Thoracic aorta (tissue), 2 donors: ENCODE results near the gene CETN1. TPM values are rescaled to one million over a fixed set of nuclear protein-coding genes. Genes with fewer than 3 reads are reported as not detected.

ENCODE experiments used
- ATAC-seq: fragments of 150-250 bp; one replicate; pipeline ENCODE4 v1.8.0; 2017; ENCODE audit warnings: low read depth; ENCODE audit not compliant: insufficient number of reproducible peaks, low FRiP score
- DNase-seq: peaks from one replicate; pipeline ENCODE4 v3.0.0-alpha.2; 2020; ENCODE audit warnings: low spot score
- H3K27ac ChIP-seq, 2 donors: fragments of 200-600 bp; sonication (generic); 1 replicate in 1 of 2; 2 replicates in 1 of 2; pipeline ENCODE4 v1.5.1; 2016; ENCODE audit warnings: mild to moderate bottlenecking in 2 of 2, moderate library complexity in 2 of 2
- H3K27me3 ChIP-seq: fragments of 200-600 bp; sonication (generic); replicated peaks from 2 replicates; pipeline ENCODE4 v1.6.0; 2016; ENCODE audit warnings: mild to moderate bottlenecking; ENCODE audit not compliant: insufficient read depth
- H3K36me3 ChIP-seq: fragments of 200-600 bp; sonication (generic); one replicate; pipeline ENCODE4 v1.5.1; 2016
- H3K4me1 ChIP-seq, 2 donors: fragments of 200-600 bp; sonication (generic); 1 replicate in 1 of 2; 2 replicates in 1 of 2; pipeline versions ENCODE4 v1.5.1 to v1.6.0; 2016; ENCODE audit warnings: low read depth in 2 of 2, mild to moderate bottlenecking in 1 of 2; ENCODE audit not compliant: control insufficient read depth in 1 of 2
- H3K4me3 ChIP-seq: fragments of 200-600 bp; sonication (generic); 2 replicates; pipeline ENCODE4 v1.5.1; 2016; ENCODE audit warnings: mild to moderate bottlenecking
- H3K9me3 ChIP-seq: fragments of 200-600 bp; sonication (generic); 2 replicates; pipeline ENCODE4 v1.5.1; 2016
- CTCF ChIP-seq: fragments of 200-600 bp; sonication (generic); IDR thresholded peaks from one replicate; pipeline ENCODE4 v1.5.1; 2019; ENCODE audit warnings: antibody characterized with exemption
- total RNA-seq, 2 donors: library from RNA; depleted of rRNA; stranded (reverse); fragments of >200 nt; gene quantifications; one replicate each; pipeline versions ENCODE4 v1.1.0 to v1.2.3, GENCODE V29; 2016

The CETN1 gene
- total RNA-seq, 2 donors from 2014 or later: not detected

DNA sequence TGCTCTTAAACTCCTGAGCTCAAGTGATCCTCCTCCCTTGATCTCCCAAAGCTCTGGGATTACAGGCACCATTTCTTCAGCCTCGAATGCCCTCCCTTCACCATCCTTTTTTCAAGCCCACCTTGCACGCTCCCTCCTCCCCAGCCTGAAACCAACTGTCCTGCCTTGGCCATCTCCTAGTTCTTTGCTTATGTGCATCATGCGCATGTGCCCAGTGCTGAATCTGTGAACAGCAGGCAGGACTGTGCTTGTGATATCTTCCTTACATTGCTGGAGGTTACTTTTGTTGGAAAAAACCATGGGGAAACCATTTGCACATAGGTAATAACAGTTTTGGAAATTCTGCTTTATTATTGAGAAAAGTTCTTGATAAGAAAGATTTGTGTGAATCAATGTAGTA lies 30.2 kb upstream of the CETN1 start:
- peaks cover 0 to 5% of the 10 kb centered on the region in 2 donors for H3K4me1 ChIP-seq
- no peak overlapping the region for H3K4me3 ChIP-seq
- no peak overlapping the region for H3K27ac ChIP-seq
- H3K27me3 ChIP-seq: no peaks in the 10 kb centered on the region
- H3K36me3 ChIP-seq: no peaks in the 10 kb centered on the region
- no peaks in the 10 kb centered on the region for H3K9me3 ChIP-seq
- DNase-seq (no peak), ATAC-seq (no peak)
- TF ChIP-seq CTCF: no peak

DNA sequence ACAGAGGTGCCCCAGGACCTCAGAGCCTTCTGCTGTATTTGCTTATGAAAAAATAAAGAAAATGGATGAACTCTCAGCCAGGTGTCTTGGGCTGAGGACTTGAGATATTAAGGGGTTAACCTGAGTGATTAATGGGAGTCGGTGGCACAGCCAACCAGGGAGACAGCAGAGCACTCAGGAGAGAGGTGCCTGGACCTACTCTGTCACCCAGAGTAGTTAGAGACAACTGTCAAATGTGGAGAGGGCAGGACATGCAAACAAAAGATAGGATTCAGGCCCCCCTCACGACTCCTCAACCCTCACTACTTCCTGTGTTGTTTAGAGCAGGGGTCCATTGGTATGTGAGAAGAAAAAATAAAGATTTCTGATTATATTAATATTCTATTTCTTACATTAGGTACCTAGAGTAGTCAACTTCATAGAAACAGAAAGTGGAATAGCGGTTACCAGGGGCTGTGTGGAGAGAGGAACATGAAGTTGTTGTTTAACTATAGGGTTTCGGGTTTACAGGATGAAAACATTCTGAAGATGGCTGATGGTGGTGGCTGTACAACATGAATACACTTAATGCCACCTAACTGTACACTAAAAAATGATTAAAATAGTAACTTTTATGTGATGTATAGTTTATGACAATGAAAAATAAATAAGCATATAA lies 28.6 kb upstream of the CETN1 start:
- H3K27me3 ChIP-seq: no peaks in the 10 kb centered on the region
- no peak overlapping the region for H3K27ac ChIP-seq
- H3K36me3 ChIP-seq: no peaks in the 10 kb centered on the region
- H3K9me3 ChIP-seq: no peaks in the 10 kb centered on the region
- peaks cover 0 to 5% of the 10 kb centered on the region in 2 donors for H3K4me1 ChIP-seq
- DNase-seq (no peak), ATAC-seq (no peak)
- H3K4me3 ChIP-seq: no peak overlapping the region
- no peak for TF ChIP-seq CTCF

DNA sequence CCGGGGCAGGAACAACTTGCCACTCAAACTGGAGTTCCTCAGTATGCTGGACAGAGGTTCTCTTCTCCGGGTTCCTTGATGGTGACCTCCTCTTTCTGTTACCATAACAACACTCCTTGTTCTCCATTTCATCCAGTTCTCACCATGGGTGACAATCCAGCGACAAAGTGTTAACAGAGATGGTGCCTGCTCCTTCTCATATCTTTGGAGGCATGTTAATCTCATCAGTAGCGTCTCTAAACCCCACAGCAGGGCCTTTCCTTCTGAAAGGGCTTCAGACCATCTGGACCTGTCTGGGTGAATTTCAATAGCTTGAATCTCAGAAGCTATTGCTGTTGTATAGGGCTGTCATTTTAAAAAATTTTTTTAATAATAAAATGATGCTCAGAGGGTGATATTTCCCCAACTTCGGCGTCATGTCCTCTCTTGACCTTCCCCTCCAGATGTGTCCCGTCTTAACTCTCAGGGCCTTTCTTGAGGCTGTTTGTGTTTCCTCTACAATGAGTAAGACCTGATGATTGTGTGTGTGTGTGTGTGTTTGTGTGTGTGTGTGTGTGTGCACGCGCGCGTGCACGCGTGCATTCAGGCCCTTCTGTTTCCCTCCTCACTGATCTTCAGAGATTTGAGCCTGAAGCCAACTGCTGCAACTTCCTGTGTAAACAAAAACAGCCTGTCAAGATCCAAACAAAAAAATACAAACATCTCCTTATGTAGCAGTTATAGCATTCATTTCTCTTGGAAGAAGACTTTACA lies 24.3 kb upstream of the CETN1 start:
- no peaks in the 10 kb centered on the region for H3K36me3 ChIP-seq
- H3K9me3 ChIP-seq: no peaks in the 10 kb centered on the region
- no peak overlapping the region for H3K4me3 ChIP-seq
- H3K27ac ChIP-seq: no peak overlapping the region
- no peak for DNase-seq
- peaks cover 0 to under 1% of the 10 kb centered on the region in 2 donors for H3K4me1 ChIP-seq
- H3K27me3 ChIP-seq: no peaks in the 10 kb centered on the region
- ATAC-seq: no peak
- TF ChIP-seq CTCF: no peak

- no peak for DNase-seq
- H3K27ac ChIP-seq: no peak overlapping the region
- TF ChIP-seq CTCF: no peak
Observed at GRCh38 chr18:564708-565561, 15.2 kb upstream of the CETN1 start.

DNA sequence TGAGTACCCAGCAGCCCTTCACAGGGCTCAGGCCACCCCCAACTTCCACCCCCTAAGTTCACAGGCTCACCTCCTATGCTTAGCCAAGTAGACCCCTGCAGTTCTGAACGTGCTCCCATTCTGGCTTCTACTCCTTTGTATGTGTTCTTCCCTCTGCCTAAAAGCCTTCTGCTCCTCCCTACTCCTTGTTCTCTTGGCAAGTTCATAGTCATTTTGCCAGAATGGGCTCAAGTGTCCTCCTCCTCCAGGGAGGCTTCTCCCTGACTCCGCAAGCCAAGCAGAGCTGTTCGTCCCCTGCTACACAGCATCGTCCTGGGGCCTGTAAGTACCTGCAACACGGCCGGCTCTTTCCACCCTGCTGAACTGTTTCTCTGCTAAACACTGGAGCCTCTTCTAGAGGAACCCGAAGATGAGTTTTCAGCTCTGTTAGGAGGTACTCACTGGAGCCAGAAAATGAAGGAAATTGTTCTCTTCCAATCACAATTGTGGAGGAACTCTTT lies 14.6 kb upstream of the CETN1 start:
- TF ChIP-seq CTCF: no peak
- no peaks in the 10 kb centered on the region for H3K36me3 ChIP-seq
- H3K9me3 ChIP-seq: no peaks in the 10 kb centered on the region
- H3K4me3 ChIP-seq: no peak overlapping the region
- no peak for ATAC-seq
- DNase-seq: no peak
- H3K4me1 ChIP-seq: no peaks in the 10 kb centered on the region
- no peak overlapping the region for H3K27ac ChIP-seq
- H3K27me3 ChIP-seq: no peaks in the 10 kb centered on the region

More at GRCh38 chr18:564708-565561, 15.2 kb upstream of the CETN1 start:
- Histone ChIP-seq H3K4me3 (no peak overlapping the region), H3K27me3 (no peaks in the 10 kb centered on the region), H3K36me3 (no peaks in the 10 kb centered on the region), H3K4me1 (no peaks in the 10 kb centered on the region), H3K9me3 (no peaks in the 10 kb centered on the region)
- ATAC-seq: no peak
